Keratinocyte (primary cell): ENCODE results near the gene DAPK2.

Experiments
- CTCF ChIP-seq, 3 experiments: IDR thresholded peaks in 1 of 3; conservative IDR thresholded peaks in 1 of 3; optimal IDR thresholded peaks in 1 of 3; 2 replicates in 2 of 3; 3 replicates in 1 of 3; pipeline versions ENCODE3 to v1.5.1; 2011; ENCODE audit warnings: low read length in 3 of 3, mild to moderate bottlenecking in 3 of 3, moderate library complexity in 2 of 3, control low read depth in 1 of 3, inconsistent platforms in 1 of 3; ENCODE audit not compliant: insufficient read depth in 2 of 3; ENCODE audit errors: extremely low read depth in 1 of 3
- EZH2 ChIP-seq: IDR thresholded peaks from one replicate; pipeline ENCODE4 v1.6.1; 2012; ENCODE audit warnings: inconsistent platforms, mild to moderate bottlenecking, low read length, moderate library complexity

GRCh38 chr15:64058279-64058678 is 12.0 kb upstream of the DAPK2 start:
- TF ChIP-seq CTCF (optimal IDR thresholded peaks at IDR 0.05 in 1 of 3, IDR thresholded peaks at IDR 0.05 in 1 of 3, conservative IDR thresholded peaks at IDR 0.05 in 1 of 3; ENCODE audit: extremely low read depth in 1 of 3, insufficient read depth in 2 of 3, low read length in 3 of 3) = no peak
- no peak for TF ChIP-seq EZH2
